OCI-LY7 (cell line): ENCODE data around the gene KIF1B. TPM values are rescaled to one million over a fixed set of nuclear protein-coding genes. Genes with fewer than 3 reads are reported as not detected.
"Not testable (repeated sequence)": the region's sequence is repeated elsewhere in the genome, so short reads cannot be mapped to it uniquely, and the experiment has no call there.

ENCODE experiments used
- BruUV-seq: library from RNA; stranded (reverse); fragments of 400-500 nt; replicated peaks from 2 replicates; lab custom pipeline; 2021; lab: Mats Ljungman, UMichigan
- CTCF ChIA-PET: fragments of 300-600 bp; sonication (Branson Sonifier 250); formaldehyde crosslinking; loops from one replicate; lab custom pipeline; 2022; ENCODE audit warnings: antibody characterized with exemption; ENCODE audit not compliant: unreplicated experiment; lab: Charles Lee
- POLR2A ChIA-PET: fragments of 300-600 bp; sonication (Branson Sonifier 250); formaldehyde crosslinking; loops from one replicate; lab custom pipeline; 2022; ENCODE audit warnings: antibody characterized with exemption; lab: Charles Lee
- DNase-seq: peaks from one replicate; pipeline ENCODE4 v3.0.0-alpha.2; 2015; ENCODE audit warnings: low spot score
- H2AFZ ChIP-seq: fragments of 200-600 bp; sonication (generic), shearing (Covaris generic); 2 replicates; pipeline ENCODE4 v1.6.1; 2014; ENCODE audit warnings: mild to moderate bottlenecking, antibody characterized with exemption, low read length, moderate library complexity
- H3K27ac ChIP-seq: fragments of 200-600 bp; sonication (generic); 2 replicates; pipeline ENCODE4 v1.5.1; 2014; ENCODE audit warnings: mixed run types, low read depth, mild to moderate bottlenecking, moderate library complexity, low read length, inconsistent platforms; ENCODE audit not compliant: poor library complexity, severe bottlenecking
- H3K36me3 ChIP-seq: fragments of 200-600 bp; sonication (generic); 2 replicates; pipeline ENCODE4 v1.6.1; 2014; ENCODE audit warnings: mild to moderate bottlenecking, antibody characterized with exemption, low read length, moderate library complexity, mixed read lengths; ENCODE audit not compliant: insufficient read depth
- H3K4me1 ChIP-seq: fragments of 200-600 bp; sonication (generic); 2 replicates; pipeline ENCODE4 v1.5.1; 2014; ENCODE audit warnings: mild to moderate bottlenecking, low read length; ENCODE audit not compliant: insufficient read depth, poor library complexity, severe bottlenecking
- H3K4me2 ChIP-seq: fragments of 200-600 bp; sonication (generic); 2 replicates; pipeline ENCODE4 v1.6.1; 2014; ENCODE audit warnings: mild to moderate bottlenecking, low read length
- H3K4me3 ChIP-seq: fragments of 200-600 bp; sonication (generic); 2 replicates; pipeline ENCODE4 v1.5.1; 2014; ENCODE audit warnings: mild to moderate bottlenecking, low read depth, low read length; ENCODE audit not compliant: poor library complexity, severe bottlenecking
- H3K79me2 ChIP-seq: fragments of 200-600 bp; sonication (generic); 2 replicates; pipeline ENCODE4 v1.6.1; 2016; ENCODE audit warnings: low read depth, mild to moderate bottlenecking, low read length, moderate library complexity, mixed read lengths; ENCODE audit not compliant: insufficient read depth
- H3K9me2 ChIP-seq: fragments of 200-600 bp; sonication (generic); 2 replicates; pipeline ENCODE4 v1.6.1; 2016; ENCODE audit warnings: mild to moderate bottlenecking, low read length, mixed read lengths; ENCODE audit not compliant: insufficient read depth
- H3K9me3 ChIP-seq: fragments of 200-600 bp; sonication (generic); 2 replicates; pipeline ENCODE4 v1.6.1; 2014; ENCODE audit warnings: mild to moderate bottlenecking, mixed run types, low read length, mixed read lengths
- H4K20me1 ChIP-seq: fragments of 200-600 bp; sonication (generic); 2 replicates; pipeline ENCODE4 v1.6.1; 2014; ENCODE audit warnings: mild to moderate bottlenecking, antibody characterized with exemption, low read length, moderate library complexity, mixed read lengths; ENCODE audit not compliant: insufficient read depth
- CTCF ChIP-seq: fragments of 200-600 bp; sonication (generic); conservative IDR thresholded peaks from 2 replicates; pipeline ENCODE4 v1.5.1; 2014; ENCODE audit warnings: mild to moderate bottlenecking, antibody characterized with exemption, low read length, moderate library complexity, mixed read lengths
- EZH2phosphoT487 ChIP-seq: fragments of 200-600 bp; sonication (generic); IDR thresholded peaks from 2 replicates; pipeline ENCODE4 v1.6.1; 2018; ENCODE audit warnings: low read depth, borderline replicate concordance, mild to moderate bottlenecking, mixed run types, antibody characterized with exemption, low read length, moderate library complexity, mixed read lengths
- intact Hi-C: fragments of 100-400 bp; cut with micrococcal nuclease; formaldehyde crosslinking; loops from one replicate; pipeline ENCODE4 v1.10.0; 2022; ENCODE audit not compliant: unreplicated experiment
- total RNA-seq, 2 experiments: library from RNA; depleted of rRNA in 1 of 2; stranded (reverse); fragments of >200 nt in 1 of 2; shearing (Covaris generic) in 1 of 2; gene quantifications; 2 replicates each; pipeline ENCODE4 v1.2.3, GENCODE V29; 2014 to 2022

Gene KIF1B
- total RNA-seq, 2 experiments from 2014 or later: 3.8 to 4.8 TPM

GRCh38 chr1:10418741-10419140, 208.4 kb downstream of the KIF1B start:
- intact Hi-C loops: not testable (repeated sequence)

GRCh38 chr1:10419351-10419750, 209.0 kb downstream of the KIF1B start:
- Histone ChIP-seq H3K4me2 (no peak overlapping the region), H3K27ac (no peak overlapping the region), H3K4me1 (no peaks in the 10 kb centered on the region), H3K9me2 (no peaks in the 10 kb centered on the region), H3K4me3 (no peak overlapping the region), H3K36me3 (peaks cover 68% of the 10 kb centered on the region), H4K20me1 (no peaks in the 10 kb centered on the region), H3K79me2 (no peaks in the 10 kb centered on the region), H2AFZ (no peak overlapping the region), H3K9me3 (no peaks in the 10 kb centered on the region)
- intact Hi-C loops: no loop called here
- no peak for DNase-seq
- CTCF ChIA-PET: no interaction called here
- no peak for TF ChIP-seq EZH2phosphoT487
- TF ChIP-seq CTCF: no peak
- POLR2A ChIA-PET: no interaction called here
- BruUV-seq: no TSS peak

More at GRCh38 chr1:10418741-10419140, 208.4 kb downstream of the KIF1B start:
- H2AFZ ChIP-seq, H3K9me3 ChIP-seq, H3K4me1 ChIP-seq, H3K9me2 ChIP-seq, H4K20me1 ChIP-seq, H3K4me3 ChIP-seq, POLR2A ChIA-PET, DNase-seq, BruUV-seq, H3K27ac ChIP-seq, CTCF ChIA-PET, H3K79me2 ChIP-seq, H3K4me2 ChIP-seq: not testable (repeated sequence)
- H3K36me3 ChIP-seq: peaks cover 74% of the 10 kb centered on the region

DNA sequence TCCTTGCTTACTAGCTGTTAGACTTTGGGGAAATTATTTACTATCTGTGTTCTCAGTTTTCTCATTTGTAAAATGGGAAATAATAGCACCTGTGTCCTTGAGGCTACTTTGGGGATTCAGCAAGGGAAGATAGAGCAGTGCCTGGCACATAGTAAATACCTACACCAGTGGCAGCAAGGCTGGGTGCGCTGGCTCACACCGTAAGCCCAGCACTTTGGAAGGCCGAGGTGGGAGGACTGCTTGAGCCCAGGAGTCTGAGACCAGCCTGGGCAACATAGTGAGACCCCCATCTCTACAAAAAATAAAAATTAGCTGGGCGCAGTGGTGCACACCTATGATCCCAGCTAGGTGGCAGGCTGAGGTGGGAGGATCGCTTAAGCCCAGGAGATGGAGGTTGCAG, 211.3 kb downstream of the KIF1B start:
- no TSS peak for BruUV-seq
- Histone ChIP-seq H3K4me2 (no peak overlapping the region), H3K79me2 (no peaks in the 10 kb centered on the region), H4K20me1 (no peaks in the 10 kb centered on the region), H2AFZ (no peak overlapping the region), H3K27ac (no peak overlapping the region), H3K9me2 (no peaks in the 10 kb centered on the region), H3K4me1 (no peaks in the 10 kb centered on the region), H3K36me3 (peaks cover 45% of the 10 kb centered on the region), H3K4me3 (no peak overlapping the region), H3K9me3 (no peaks in the 10 kb centered on the region)
- POLR2A ChIA-PET: no interaction called here
- CTCF ChIA-PET: no interaction called here
- no peak for DNase-seq
- intact Hi-C loops: no loop called here
- TF ChIP-seq EZH2phosphoT487: no peak
- no peak for TF ChIP-seq CTCF
